Thyroid gland (tissue), 4 donors: ENCODE measurements around the gene FAM168A. TPM values are rescaled to one million over a fixed set of nuclear protein-coding genes. Genes with fewer than 3 reads are reported as not detected.

ENCODE experiments used
- DNase-seq, 2 donors: peaks; one replicate each; pipeline ENCODE4 v3.0.0-alpha.2; 2019
- H3K27ac ChIP-seq, 3 donors: fragments of 200-600 bp; sonication (generic); 1 replicate in 2 of 3; 2 replicates in 1 of 3; pipeline ENCODE4 v1.5.1; 2016 to 2019; ENCODE audit warnings: mild to moderate bottlenecking in 1 of 3, moderate library complexity in 1 of 3
- H3K27me3 ChIP-seq: fragments of 200-600 bp; sonication (generic); one replicate; pipeline ENCODE4 v1.5.1; 2019
- H3K36me3 ChIP-seq, 2 donors: fragments of 200-600 bp; sonication (generic); one replicate each; pipeline ENCODE4 v1.5.1; 2016 to 2019
- H3K4me1 ChIP-seq, 2 donors: fragments of 200-600 bp; sonication (generic); one replicate each; pipeline ENCODE4 v1.5.1; 2017 to 2019
- H3K4me3 ChIP-seq, 3 donors: fragments of 200-600 bp; sonication (generic); replicated peaks in 1 of 3; 1 replicate in 2 of 3; 2 replicates in 1 of 3; pipeline ENCODE4 v1.5.1; 2016; ENCODE audit warnings: mild to moderate bottlenecking in 1 of 3
- H3K9me3 ChIP-seq: fragments of 200-600 bp; sonication (generic); one replicate; pipeline ENCODE4 v1.5.1; 2017
- CTCF ChIP-seq, 6 experiments: fragments of 200-600 bp in 3 of 6; fragments of 450-650 bp in 3 of 6; sonication (generic) in 3 of 6; IDR thresholded peaks; one replicate each; pipeline ENCODE4 v1.5.1; 2016 to 2019; ENCODE audit warnings: antibody characterized with exemption in 6 of 6, mild to moderate bottlenecking in 2 of 6, inconsistent platforms in 1 of 6, moderate library complexity in 1 of 6
- POLR2A ChIP-seq, 2 donors: fragments of 450-650 bp; IDR thresholded peaks; one replicate each; pipeline ENCODE4 v1.6.1; 2017; ENCODE audit warnings: antibody characterized with exemption in 2 of 2, mild to moderate bottlenecking in 2 of 2, moderate library complexity in 1 of 2
- WGBS, 2 donors: methylation state at CpG; one replicate each; pipeline ENCODE4 v1.1.5; 2017; 5-methylcytosine and 5-hydroxymethylcytosine counted together
- intact Hi-C: fragments of 100-400 bp; cut with DNase I; formaldehyde crosslinking; loops from one replicate; pipeline ENCODE4 v1.15.1; 2023
- total RNA-seq, 4 donors: library from RNA; depleted of rRNA; stranded (reverse); fragments of >200 nt; gene quantifications; one replicate each; pipeline ENCODE4 v1.2.3, GENCODE V29; 2016

FAM168A gene
- total RNA-seq, 4 donors from 2014 or later = 32.7 to 51.0 (median 40.2) TPM

- Histone ChIP-seq H3K4me1 (peaks cover 0 to 5% of the 10 kb centered on the region in 2 donors), H3K27me3 (no peaks in the 10 kb centered on the region), H3K9me3 (no peaks in the 10 kb centered on the region), H3K36me3 (no peaks in the 10 kb centered on the region), H3K27ac (no peak overlapping the region), H3K4me3 (no peak overlapping the region)
- DNase-seq = no peak
- intact Hi-C loops = no loop called here
- 75 to 78% methylated on average over 5 of the region's 5 CpGs for whole genome bisulfite sequencing, 2 donors
- TF ChIP-seq CTCF (IDR thresholded peaks at IDR 0.05) (no peak), POLR2A (IDR thresholded peaks at IDR 0.05) (no peak)
These were observed 168.7 kb downstream of the FAM168A start for GRCh38 chr11:73429121-73429750.

GRCh38 chr11:73428699-73429098 is 169.2 kb downstream of the FAM168A start:
- TF ChIP-seq POLR2A (IDR thresholded peaks at IDR 0.05) (no peak), CTCF (IDR thresholded peaks at IDR 0.05) (no peak)
- DNase-seq = no peak
- intact Hi-C loops = no loop called here
- Histone ChIP-seq H3K9me3 (no peaks in the 10 kb centered on the region), H3K4me1 (peaks cover 0 to 5% of the 10 kb centered on the region in 2 donors), H3K36me3 (no peaks in the 10 kb centered on the region), H3K27me3 (no peaks in the 10 kb centered on the region), H3K4me3 (no peak overlapping the region), H3K27ac (no peak overlapping the region)

GRCh38 chr11:73428227-73428626 is 169.7 kb downstream of the FAM168A start:
- H3K36me3 ChIP-seq = no peaks in the 10 kb centered on the region
- intact Hi-C loops = no loop called here

GRCh38 chr11:73426219-73426850 is 171.6 kb downstream of the FAM168A start:
- DNase-seq = no peak
- Histone ChIP-seq H3K36me3 (no peaks in the 10 kb centered on the region), H3K27ac (no peak overlapping the region), H3K4me1 (peaks cover 0 to 5% of the 10 kb centered on the region in 2 donors), H3K4me3 (no peak overlapping the region), H3K27me3 (no peaks in the 10 kb centered on the region), H3K9me3 (no peaks in the 10 kb centered on the region)
- TF ChIP-seq POLR2A (IDR thresholded peaks at IDR 0.05) (no peak), CTCF (IDR thresholded peaks at IDR 0.05) (no peak)
- intact Hi-C loops = no loop called here
- 78 to 84% methylated on average over 2 of the region's 2 CpGs for WGBS, 2 donors

More at GRCh38 chr11:73428227-73428626, 169.7 kb downstream of the FAM168A start:
- DNase-seq = no peak
- Histone ChIP-seq H3K4me3 (no peak overlapping the region), H3K9me3 (no peaks in the 10 kb centered on the region), H3K4me1 (peaks cover 0 to 5% of the 10 kb centered on the region in 2 donors), H3K27ac (no peak overlapping the region), H3K27me3 (no peaks in the 10 kb centered on the region)
- TF ChIP-seq CTCF (IDR thresholded peaks at IDR 0.05) (no peak), POLR2A (IDR thresholded peaks at IDR 0.05) (no peak)

GRCh38 chr11:73425108-73425507 is 172.8 kb downstream of the FAM168A start:
- no peak for TF ChIP-seq POLR2A (IDR thresholded peaks at IDR 0.05)
- TF ChIP-seq CTCF (IDR thresholded peaks at IDR 0.05) = no peak

More at GRCh38 chr11:73425108-73425507, 172.8 kb downstream of the FAM168A start:
- H3K27ac ChIP-seq = no peak overlapping the region
- H3K4me3 ChIP-seq = no peak overlapping the region
- no peaks in the 10 kb centered on the region for H3K27me3 ChIP-seq
- 89% methylated on average over 1 of the region's 1 CpG for WGBS, 2 donors
- intact Hi-C loops = no loop called here
- no peak for DNase-seq
- H3K36me3 ChIP-seq = no peaks in the 10 kb centered on the region
- H3K4me1 ChIP-seq = peaks cover 0 to 5% of the 10 kb centered on the region in 2 donors
- H3K9me3 ChIP-seq = no peaks in the 10 kb centered on the region
